ENCODE results near the gene MBLAC2.

Gene MBLAC2

GRCh38 chr5:90474235-90475107 lies at the start of gene MBLAC2, which contains the start of gene POLR3G:
MBLAC2 (minus strand) TSS chr5:90474771; CDS start chr5:90474292, 479 bp downstream.
POLR3G (plus strand) TSS chr5:90474864; CDS start chr5:90485568, 10,704 bp downstream.
- DNase-seq, result peak; percentile 98

GRCh38 chr5:90519081-90519480 lies 44.5 kb upstream of the MBLAC2 start:
- peak; percentile 92 for DNase-seq

GRCh38 chr5:90518661-90519060 lies 44.1 kb upstream of the MBLAC2 start:
- peak; percentile 91 for DNase-seq

- DNase-seq, result no peak
These were observed 39.9 kb upstream of the MBLAC2 start for GRCh38 chr5:90514520-90514919.

GRCh38 chr5:90510438-90510837 lies 35.9 kb upstream of the MBLAC2 start:
- no peak for DNase-seq

- DNase-seq, result no peak
These were observed 31.6 kb upstream of the MBLAC2 start for GRCh38 chr5:90506221-90506620.

GRCh38 chr5:90504743-90505142 lies 30.2 kb upstream of the MBLAC2 start:
- DNase-seq, result no peak

GRCh38 chr5:90503596-90503995 lies 29.0 kb upstream of the MBLAC2 start:
- DNase-seq, result no peak

- DNase-seq, result no peak
These were observed 20.6 kb upstream of the MBLAC2 start for GRCh38 chr5:90495146-90495545.

GRCh38 chr5:90494043-90494442 lies 19.5 kb upstream of the MBLAC2 start:
- DNase-seq, result no peak

- DNase-seq, result no peak
These were observed 14.2 kb upstream of the MBLAC2 start for GRCh38 chr5:90488791-90489190.

GRCh38 chr5:90484540-90484939 lies 10.0 kb upstream of the MBLAC2 start:
- no peak for DNase-seq

- DNase-seq, result no peak
These were observed 8.6 kb upstream of the MBLAC2 start for GRCh38 chr5:90483206-90483605.

- DNase-seq, result no peak
These were observed 6.1 kb upstream of the MBLAC2 start for GRCh38 chr5:90480699-90481098.

GRCh38 chr5:90479611-90480385 lies 5.2 kb upstream of the MBLAC2 start:
- no peak for DNase-seq

- DNase-seq, result no peak
These were observed 3.1 kb upstream of the MBLAC2 start for GRCh38 chr5:90477621-90478215.

GRCh38 chr5:90477073-90477472 lies 2.5 kb upstream of the MBLAC2 start:
- DNase-seq, result no peak

- no peak for DNase-seq
These were observed 1.8 kb upstream of the MBLAC2 start for GRCh38 chr5:90476391-90476790.

- peak; percentile 40 for DNase-seq
These were observed 937 bp upstream of the MBLAC2 start for GRCh38 chr5:90475436-90475980.

- peak; percentile 85 for DNase-seq
These were observed 956 bp downstream of the MBLAC2 start for GRCh38 chr5:90473396-90474234.

GRCh38 chr5:90472783-90473395 lies 1.7 kb downstream of the MBLAC2 start:
- peak; percentile 73 for DNase-seq

GRCh38 chr5:90461288-90461687 lies 13.3 kb downstream of the MBLAC2 start:
- no peak for DNase-seq

Data from DMS53 (cell line).